GM21381 (cell line): ENCODE results near the gene MRPL34.

Experiments used
- ATAC-seq: cut with Tn5 transposase; IDR thresholded peaks from one replicate; pipeline ENCODE4 v1.9.1; 2021; ENCODE audit warnings: mild to moderate bottlenecking, moderate library complexity; ENCODE audit not compliant: unreplicated experiment

Gene MRPL34

DNA sequence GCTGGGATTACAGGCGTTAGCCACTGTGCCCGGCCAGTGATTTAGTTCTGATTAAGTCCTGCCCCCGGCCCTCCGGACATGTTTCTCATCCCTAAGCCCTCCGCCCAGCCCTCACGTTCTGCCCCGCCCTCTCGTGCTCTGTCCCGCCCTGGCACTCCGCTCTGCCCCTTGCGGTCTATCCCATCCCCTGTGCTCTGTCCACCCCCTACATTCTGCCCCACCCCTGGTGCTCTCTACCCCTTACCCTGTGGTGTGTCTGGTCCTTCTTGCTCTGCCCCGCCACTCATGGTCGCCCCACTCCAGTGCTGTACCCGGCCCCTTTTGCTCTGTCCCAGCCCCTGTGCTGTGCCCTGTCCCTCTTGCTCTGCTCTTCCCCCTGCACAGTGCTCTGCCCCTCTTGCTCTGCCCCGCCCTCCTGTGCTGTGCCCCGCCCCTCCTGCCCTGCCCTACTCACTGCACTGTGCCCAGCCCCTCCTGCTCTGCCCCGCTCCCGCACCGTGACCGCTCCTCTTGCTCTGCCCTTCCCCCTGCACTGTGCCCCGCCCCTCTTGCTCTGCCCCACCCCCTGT is 34.7 kb downstream of the MRPL34 start:
- no peak for ATAC-seq

DNA sequence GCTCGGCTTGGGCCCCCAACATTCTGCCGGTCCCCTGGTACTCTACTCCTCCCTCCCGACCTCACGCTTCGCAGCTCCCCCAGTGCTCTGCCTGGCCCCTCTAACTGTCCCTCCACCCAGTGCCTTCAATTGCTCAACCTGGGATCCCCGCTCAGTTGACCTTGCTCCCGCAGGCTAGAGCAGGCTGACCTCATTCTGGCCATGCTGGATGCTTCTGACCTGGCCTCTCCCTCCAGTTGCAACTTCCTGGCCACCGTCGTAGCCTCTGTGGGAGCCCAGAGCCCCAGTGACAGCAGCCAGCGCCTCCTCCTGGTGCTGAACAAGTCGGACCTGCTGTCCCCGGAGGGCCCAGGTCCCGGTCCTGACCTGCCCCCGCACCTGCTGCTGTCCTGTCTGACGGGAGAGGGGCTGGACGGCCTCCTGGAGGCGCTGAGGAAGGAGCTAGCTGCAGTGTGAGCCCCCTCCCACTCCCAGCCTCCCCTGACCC is 35.2 kb downstream of the MRPL34 start:
- ATAC-seq = no peak

DNA sequence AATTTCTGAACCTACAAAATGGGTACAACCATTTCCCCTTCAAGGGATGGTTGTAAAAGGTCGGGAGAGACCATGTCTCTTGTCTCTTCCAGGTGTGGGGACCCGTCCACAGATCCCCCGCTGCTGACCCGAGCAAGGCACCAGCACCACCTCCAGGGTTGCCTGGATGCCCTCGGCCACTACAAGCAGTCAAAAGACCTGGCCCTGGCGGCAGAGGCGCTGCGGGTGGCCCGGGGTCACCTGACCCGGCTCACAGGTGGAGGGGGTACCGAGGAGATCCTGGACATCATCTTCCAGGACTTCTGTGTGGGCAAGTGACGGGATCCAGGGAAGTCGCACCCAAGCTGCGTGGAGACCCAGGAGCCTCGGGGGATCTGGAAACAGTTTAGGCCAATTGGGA is 35.7 kb downstream of the MRPL34 start:
- ATAC-seq = no peak

DNA sequence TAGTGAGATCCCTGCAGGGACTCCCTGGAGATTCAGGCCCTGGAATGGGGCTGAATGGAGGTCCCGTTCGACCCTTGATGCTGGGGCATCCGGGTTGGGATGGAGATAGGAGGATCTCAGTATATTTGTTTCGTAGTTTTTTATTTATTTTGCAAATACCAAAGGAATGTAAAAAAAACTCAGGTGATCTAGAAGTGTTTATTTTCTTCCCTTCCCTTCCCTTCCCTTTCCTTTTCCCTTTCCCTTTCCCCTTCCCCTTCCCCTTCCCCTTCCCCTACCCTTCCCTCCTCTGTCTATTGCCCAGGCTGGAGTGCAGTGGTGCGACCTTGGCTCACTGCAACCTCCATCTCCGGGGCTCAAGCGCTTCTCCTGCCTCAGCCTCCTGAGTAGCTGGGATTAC is 36.2 kb downstream of the MRPL34 start:
- ATAC-seq = no peak

DNA sequence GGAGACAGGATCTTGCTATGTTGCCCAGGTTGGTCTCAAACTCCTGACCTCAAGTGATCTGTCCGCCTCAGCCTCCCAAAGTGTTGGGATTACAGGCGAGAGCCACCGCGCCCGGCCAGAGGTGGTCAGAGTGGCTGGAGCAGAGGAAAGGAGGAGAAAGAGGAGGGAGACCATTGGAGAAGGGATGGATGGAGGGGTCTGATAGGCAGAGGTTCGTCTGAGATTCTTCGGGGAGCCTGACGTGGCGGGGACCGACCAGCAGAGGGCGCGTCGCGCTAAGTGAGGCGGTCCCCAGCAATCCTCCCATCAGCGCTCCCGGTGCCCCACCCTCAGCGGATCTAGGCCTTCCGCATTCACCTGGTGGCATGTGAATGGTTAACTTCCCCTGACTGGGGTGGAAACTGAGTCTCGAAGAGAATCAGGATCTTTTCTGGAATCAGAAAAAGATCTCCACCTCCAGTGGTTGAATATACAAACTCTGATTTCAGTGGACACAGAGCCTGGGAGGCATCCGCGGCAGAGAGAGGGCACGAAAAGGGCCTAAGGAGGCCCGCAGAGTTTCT is 40.5 kb downstream of the MRPL34 start:
- ATAC-seq = no peak

DNA sequence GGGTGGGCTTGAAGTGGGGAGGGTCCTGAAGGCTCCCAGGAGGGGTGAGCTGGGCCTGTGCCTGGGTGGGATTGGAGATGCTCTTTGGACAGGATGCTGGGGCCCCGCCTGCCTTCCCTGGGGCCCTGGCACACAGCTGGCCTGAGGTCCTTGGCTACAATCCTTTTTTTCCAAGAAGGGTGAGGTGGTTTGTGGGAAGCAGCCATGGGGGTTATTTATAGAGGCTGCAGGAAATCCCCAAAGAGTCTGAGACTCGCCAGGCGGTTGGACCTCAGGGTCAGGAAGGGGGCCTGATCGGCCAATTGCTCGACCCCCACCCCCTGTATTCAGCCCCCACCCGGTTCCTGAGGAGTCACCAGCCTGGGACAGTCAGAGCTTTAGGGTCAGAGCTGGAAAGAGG is 41.7 kb downstream of the MRPL34 start:
- no peak for ATAC-seq

DNA sequence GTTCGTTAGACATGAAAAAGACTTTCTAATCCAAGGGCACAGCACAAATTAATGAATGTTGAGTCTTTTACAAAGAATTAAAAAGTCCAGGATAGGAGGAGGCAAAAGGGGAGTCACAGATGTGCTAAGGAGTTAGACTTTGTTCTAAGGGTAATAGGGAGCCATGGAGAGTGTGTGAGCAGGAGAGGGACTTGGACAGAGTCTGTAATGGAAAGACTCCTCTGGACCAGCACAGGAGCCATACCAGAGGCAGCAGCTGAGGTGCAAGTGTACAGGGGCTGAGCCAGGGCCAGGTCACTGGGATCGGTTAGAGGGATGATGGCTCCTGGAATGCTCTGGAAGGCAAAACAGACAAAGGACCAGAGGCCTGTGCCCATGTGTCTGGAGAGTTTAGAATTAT is 42.2 kb downstream of the MRPL34 start:
- no peak for ATAC-seq

DNA sequence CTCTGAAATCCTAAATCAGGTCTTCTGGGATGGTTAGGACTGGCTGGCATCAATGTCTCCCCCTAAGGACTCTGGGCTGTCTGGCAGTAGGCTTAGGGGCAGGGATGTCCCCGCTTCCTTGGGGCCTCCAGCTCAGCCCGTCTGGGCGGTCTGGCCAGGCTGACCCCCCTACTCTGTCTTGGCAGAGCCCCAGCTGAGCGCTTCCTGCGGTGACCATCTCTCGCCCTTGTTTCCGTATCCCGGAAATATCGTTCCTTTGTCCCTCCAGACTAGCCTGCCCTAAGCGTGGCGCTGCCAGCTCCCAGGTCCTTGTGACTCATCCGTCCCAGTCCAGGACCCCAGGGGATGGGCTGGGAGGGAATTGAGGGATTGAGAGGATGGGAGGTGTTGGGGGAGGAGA is 43.0 kb downstream of the MRPL34 start:
- ATAC-seq = no peak

DNA sequence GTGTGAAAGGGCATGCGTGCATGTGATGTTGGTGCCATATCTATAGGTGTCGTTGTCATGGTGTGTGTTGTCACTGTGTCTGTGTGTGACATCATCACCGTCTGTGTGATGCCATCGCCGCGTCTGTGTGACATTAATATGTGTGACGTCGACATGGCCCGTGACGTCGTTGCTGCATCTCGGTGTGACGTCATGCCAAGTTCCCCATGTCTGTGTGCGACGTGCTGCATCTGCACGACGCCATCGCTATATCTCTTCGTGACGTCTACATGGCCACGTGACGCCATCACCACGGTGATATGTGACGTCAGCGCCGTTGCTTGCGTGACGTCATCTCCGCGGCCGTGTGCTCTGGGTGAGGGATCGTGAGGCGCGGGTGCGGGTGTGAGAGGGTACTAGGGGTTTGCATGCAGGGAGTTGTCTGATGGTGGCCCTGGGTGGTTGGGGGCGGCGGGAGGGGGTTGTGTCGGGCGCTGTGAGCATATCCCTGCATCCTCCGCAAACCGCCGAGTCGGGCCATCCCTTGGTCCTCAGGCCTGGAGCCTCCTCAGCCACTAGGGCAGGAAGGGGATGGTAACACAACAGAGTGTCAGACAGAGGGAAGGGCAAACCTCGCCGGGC is 46.3 kb downstream of the MRPL34 start:
- ATAC-seq = no peak

DNA sequence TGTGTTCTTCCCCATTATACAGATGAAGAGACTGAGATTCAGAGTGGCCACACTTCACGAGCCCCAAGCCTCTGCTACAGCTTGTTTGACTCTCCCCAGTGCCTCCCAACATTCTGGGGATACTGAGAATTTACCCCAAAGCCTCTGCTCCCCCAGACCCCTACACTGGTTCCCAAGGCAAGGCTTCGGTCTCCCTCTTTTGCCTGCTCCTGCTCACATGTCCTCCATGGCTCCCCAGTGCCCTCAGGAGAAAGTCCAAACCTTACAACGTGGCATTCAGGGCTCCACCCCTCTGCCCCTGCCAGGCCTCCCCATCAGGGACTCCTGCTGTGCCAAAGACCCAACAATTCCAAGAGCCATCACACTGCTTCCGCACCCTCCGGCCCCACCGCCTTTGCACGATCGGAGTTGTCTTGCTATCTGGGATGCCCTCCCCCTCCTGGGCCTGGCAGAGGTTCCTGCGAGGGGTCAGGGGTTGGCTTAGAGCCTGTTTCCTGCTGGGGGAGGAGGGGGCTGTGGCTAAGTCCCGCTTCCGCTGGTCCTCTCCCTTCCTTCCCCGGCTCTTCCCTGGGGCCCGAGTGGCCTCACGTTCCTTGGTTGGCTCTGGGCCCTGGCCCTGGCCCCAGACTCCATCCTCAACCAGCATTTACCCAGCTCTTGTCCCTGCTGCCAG is 47.1 kb downstream of the MRPL34 start:
- ATAC-seq = no peak

DNA sequence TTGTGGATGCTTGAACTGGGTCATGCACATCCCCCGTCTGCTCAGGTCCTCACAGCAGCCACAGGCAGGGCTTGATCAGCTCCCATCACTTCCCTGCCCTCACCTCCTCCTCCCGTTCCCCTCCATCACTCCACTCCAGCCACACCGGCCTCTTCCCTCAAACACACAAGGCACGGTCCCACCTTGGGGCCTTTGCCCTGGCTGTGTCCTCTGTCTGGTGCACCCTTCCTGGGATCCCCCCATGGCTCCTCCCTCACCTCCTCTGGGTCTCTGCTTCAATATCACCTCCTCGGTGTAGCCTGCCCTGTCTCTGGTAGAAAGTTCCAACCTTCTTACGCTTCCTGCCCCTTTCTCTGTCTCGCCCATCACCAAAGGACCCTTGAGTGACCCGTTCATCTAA is 47.7 kb downstream of the MRPL34 start:
- ATAC-seq = no peak
